Erythroblast (primary cell): Measurements from ENCODE around the gene EDN2.

Experiments
- GATA1 ChIP-seq: IDR thresholded peaks from 2 replicates; pipeline ENCODE4 v1.6.1; 2011; ENCODE audit warnings: low read depth, mild to moderate bottlenecking, control low read depth, low read length, moderate library complexity
- POLR2A ChIP-seq: IDR thresholded peaks from 2 replicates; pipeline ENCODE4 v1.6.1; 2011; ENCODE audit warnings: mild to moderate bottlenecking, low read length

DNA sequence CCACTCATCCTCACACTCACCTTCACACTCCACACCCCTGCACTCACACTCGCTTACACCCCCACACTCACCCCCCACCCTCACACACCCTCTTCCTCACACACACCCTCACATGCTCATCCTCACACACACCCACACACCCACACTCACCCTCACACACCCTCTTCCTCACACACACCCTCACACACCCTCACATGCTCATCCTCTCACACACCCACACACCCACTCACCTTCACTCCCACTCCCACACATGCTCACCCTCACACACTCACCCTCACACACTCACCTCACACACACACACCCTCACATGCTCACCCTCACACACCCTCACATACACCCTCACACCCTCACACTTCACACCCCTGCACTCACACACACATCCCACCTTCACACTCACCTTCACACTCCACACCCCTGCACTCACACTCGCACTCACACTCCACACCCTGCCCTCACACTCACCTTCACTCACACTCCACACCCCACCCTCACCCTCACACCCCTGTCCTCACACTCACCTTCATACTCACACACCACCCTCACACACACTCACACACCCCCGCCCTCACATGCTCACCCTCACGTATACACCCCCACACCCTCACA is 42.6 kb upstream of the EDN2 start:
- no peak for TF ChIP-seq POLR2A
- TF ChIP-seq GATA1, result no peak
